PC-9 (cell line): ENCODE results near the gene EDARADD.

Experiments used
- CTCF ChIP-seq: fragments of 200-600 bp; sonication (generic); conservative IDR thresholded peaks from 2 replicates; pipeline ENCODE4 v1.6.1; 2017; ENCODE audit warnings: mixed run types, antibody characterized with exemption, mild to moderate bottlenecking, moderate library complexity
- EZH2 ChIP-seq: fragments of 200-600 bp; sonication (generic); IDR thresholded peaks from 2 replicates; pipeline ENCODE4 v1.8.0; 2017; ENCODE audit warnings: antibody characterized with exemption, low read depth

DNA sequence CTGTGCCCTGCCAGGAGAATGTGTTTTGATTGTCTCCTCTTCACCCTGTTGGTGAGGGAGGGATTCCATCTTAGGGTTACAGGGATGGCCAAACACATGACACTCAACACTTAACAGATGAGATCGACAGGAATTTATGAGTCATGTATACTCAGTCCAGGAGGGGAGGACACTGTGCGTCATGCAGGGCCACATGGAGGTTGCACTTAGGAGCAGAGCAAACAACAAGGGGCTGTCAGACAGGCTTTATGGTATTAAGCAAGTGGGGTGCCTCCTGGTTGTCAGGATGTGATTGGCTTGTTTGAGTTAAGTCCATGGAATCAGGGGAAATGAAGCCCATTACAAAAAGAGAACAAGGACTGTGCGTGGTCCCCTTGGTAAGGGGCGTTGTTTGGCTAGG is 26.9 kb downstream of the EDARADD start:
- TF ChIP-seq EZH2 = no peak
- no peak for TF ChIP-seq CTCF
